GM18873 (cell line): Measurements from ENCODE around the gene MSMB.

Experiments
- ATAC-seq: cut with Tn5 transposase; IDR thresholded peaks from one replicate; pipeline ENCODE4 v1.9.1; 2021; ENCODE audit warnings: mild to moderate bottlenecking, moderate library complexity, moderate number of reproducible peaks; ENCODE audit not compliant: unreplicated experiment, low FRiP score

The MSMB gene

GRCh38 chr10:46035923-46036849 lies 9.9 kb downstream of the MSMB start:
- ATAC-seq = no peak

GRCh38 chr10:46033602-46034011 lies 12.5 kb downstream of the MSMB start:
- ATAC-seq = no peak

DNA sequence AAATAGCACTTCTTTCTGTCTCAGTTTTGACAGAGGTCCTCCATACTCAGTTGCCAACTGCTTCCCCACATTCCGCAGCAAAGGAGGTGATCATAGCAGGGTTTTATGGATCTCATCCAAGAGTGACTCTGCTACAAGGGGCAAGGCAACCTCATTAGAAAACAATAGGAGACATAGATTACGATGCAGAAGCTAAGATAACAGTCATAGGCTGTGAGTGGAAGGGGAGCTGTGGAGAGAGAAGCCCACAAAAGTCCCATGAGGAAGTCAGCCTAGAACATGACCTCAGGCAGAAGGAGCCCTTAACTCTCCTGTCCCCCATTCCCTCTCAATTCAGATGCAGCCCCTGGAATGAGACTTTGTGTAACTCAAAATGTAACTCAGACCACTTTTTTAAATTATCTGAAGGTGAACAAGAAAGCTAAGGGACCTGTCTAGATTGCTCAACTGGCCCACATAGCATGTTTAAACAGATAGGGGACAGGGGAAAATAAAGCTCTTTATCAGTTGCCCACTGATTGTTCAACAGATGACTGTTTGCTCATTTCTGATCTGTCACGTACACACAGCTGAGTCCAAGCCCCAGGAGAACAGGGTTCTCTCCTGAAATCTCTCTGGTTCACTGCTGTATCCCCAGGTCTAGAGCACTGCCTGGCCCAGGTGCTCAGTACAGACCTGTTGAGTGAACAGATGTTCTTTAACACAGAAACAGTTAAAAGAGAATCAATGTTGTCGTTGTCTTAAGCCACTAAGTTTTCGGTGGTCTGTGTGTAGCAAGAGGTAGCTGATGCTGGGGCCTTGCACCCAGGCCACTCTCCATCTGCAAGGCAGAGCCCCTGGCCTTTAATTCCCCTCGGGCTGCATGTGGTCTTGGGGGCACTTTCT lies 14.2 kb downstream of the MSMB start:
- no peak for ATAC-seq

DNA sequence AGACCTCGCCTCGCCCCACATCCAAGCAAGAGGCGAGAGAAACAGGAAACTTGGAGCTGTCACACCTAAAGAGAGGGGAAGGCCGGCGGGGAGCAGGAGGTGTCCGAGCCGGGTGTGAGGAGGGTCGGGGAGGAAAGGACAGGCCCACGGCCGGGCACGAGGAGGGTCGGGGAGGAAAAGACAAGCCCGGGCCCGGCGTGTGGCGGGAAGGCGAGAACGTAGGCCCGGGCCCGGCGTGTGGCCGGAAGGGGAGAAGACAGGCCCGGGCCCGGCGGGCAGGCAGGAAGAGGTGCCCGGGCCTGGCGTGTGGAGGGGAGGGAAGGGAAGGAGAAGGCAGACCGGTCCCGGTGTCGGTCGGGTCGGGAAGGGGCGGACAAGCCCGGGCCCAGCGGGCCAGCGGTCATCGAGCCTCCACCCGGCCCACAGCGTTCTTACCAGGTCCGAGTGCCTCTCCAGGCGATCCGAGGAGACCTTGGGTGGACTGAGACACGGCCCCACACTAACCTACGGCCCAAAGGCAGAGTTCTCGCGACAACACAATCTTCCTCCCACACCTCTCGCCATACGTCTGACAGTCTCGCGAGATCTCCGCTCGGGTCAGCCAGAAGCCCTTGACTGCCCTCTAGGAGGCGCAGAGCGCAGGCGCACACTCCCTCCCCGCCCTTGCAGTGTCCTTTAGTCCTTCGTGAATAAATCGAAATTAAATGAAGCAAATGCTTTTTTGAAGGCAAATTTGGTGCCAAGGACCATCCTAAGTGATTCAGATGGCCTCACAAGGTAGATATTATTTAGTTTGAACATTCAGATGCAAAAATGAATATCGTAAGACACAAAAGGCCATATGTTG lies 15.8 kb downstream of the MSMB start, which contains the start of gene NCOA4:
Gene NCOA4 (minus strand): TSS at position 533 of the 847 bp plus-strand sequence. CDS start 13,943 bp downstream, outside the sequence.
- ATAC-seq = peak; percentile 99

GRCh38 chr10:46029461-46030030 lies 16.5 kb downstream of the MSMB start:
- no peak for ATAC-seq

- ATAC-seq = no peak
Observed at GRCh38 chr10:46028584-46029460, 17.2 kb downstream of the MSMB start.

DNA sequence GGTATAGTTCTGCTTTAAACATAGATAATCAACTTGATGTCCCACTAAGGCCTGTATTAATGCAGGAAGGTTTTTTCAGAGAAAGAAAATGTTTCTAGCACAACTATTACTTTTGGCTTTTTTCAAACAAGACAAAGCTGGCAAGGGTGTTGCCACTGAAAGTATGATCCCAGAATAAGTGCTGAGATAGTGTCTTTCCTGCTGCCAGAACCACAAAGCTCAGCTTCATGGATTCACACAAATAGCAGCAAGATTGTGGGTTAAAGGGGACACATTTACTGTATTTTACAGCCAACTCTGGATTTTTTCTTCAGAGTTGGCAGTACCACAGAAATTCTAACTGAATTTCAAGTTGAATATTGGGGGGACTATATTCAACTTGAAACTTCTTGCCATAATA lies 20.0 kb downstream of the MSMB start:
- ATAC-seq = no peak

DNA sequence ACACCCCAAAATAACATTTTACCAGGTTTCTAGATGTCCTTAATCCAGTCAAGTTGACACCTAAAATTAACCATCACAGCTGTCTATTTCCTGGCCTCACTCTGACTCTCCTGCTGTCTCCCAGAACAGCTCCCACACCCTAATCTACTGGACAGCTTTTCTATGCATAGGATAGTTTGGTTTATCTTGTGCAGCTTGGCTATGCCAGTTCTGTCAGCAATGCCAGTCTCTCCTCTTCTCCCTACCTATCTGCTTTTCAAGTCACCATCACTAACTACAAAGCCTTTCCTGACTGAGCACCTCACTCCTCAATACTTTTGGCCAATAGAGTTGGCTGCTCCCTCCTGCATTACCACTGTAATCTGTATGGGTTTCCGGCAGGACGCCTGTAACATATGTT lies 20.7 kb downstream of the MSMB start:
- no peak for ATAC-seq

- ATAC-seq = no peak
Observed at GRCh38 chr10:46024948-46025347, 21.1 kb downstream of the MSMB start.

DNA sequence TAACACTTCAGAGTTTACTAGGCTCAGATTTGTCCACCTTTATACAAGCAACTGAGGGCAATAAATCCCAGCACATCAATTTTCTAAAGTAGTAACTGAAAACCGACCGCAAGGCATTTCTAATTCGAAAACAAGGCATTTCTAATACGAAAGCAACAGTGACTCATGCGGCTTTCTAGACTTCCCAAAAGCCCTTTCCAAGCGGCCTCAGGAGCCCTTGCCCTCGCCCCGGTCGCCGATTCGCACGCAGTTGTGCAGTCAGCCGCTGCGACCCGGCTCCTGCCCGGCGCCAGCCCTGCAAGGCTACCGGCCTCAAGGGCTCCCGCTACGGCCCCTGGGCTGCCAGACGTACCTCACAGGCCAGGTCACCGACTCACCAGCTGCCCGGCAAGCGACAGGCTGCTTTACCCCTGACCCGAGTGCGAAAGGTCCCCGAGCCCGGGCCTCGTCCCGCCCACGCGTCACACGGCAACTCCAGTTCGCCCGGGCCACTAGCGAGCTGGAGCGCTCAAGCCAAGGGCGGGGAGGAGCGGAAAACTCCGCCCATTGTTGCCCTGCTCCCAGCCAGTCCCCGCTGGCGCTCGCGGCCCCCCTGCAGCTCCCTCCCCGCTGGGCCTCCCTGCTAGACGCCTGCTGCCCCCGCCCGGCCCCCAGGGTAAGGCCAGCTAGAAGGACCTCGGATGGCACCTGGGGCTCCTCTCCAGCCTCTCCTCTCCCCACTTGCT lies 22.9 kb downstream of the MSMB start:
- peak; percentile 79 for ATAC-seq

- no peak for ATAC-seq
Observed at GRCh38 chr10:46020344-46020657, 25.8 kb downstream of the MSMB start.

DNA sequence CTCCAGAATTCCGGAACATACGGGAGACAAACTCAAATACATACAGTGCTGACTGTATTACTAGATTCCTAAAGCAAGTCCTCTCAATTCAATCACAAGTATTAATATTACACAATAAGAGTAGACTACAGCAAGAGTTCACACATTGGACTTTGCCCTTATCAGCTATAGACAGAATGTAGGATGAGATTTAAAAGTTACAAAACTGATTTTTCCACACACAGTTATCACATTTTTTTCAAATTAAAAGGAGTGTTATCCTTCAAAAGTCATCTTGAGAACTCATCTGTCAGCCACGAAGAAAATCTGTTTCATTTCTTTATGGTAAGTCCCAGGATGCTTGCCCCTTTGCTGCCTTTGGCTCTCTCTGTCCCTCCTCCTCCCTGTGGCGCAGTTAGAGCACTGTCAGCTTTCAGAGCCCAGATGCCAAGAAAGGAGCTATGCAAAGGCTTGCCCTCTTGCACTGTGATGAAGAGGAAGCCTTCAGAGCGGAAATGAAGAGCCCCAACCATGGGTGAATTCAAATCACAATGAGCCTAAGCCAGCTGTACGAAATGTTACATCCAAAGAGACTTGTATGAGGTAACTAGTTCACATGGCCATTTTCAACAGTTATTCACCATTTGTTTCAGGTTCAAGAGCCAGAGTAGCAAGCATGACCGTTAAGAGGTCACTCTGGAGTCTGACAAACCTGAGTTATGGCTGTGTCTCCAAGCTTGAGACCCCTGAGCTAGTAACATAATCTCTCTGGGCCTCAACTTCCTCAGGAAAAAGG lies 26.3 kb downstream of the MSMB start:
- ATAC-seq = no peak

- ATAC-seq = no peak
Observed at GRCh38 chr10:46019177-46019528, 26.9 kb downstream of the MSMB start.

- no peak for ATAC-seq
Observed at GRCh38 chr10:46018453-46019176, 27.5 kb downstream of the MSMB start.

DNA sequence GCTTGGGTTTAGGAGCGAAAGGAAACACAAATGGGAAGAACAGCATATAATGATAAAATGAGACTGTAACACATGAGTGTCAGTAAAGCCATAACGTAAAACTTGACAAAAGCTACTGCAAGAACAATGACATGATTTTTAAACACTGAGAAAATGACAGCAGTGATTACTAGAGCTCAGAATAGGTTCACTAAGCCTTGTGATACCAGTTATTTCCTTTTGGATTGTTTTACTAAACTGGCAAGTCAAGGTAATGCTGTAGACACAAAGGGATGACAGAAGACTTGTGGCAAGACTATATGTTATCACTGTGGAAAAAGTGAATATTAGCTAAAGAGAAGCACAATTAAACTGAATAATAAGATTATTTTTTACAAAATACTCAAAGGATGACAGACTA lies 28.3 kb downstream of the MSMB start:
- ATAC-seq = no peak

DNA sequence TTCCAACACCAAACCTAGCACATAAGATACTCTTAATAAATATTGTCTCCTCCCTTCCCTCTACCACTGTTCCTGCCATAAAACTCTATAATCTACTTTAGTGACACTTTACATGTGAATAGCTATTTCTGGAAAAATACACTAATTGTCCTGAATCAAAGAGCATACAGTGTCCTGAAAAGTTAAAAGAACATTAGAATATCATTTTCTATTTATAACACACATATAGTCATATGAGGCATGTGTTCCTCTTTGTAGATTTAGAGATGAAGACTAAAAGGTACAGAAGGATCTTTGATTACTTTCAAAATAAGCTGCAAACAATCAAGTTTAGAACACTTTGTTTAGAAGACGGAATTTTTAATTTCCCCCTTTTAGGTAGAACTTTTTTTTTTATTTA lies 29.3 kb downstream of the MSMB start:
- ATAC-seq = no peak

DNA sequence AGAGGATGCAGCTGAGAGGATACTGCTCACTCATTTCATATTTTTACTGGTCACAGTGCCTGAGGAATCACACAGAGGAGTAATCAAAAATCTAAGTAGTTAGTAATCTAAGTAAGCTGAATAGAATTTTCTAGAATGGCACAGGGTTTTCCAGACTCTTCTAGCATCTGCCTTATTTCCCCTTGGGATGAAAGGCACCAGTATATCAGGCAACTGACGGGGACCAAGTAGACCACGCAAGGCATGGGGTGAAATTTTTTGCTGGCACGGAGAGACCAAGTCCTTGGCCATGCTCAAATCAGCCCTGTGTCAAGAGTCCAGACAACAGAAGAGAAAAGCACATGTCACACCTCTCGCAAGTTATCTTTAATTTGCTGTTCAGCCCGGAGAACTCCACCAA lies 29.9 kb downstream of the MSMB start:
- ATAC-seq = no peak
